GM19372 (cell line): ENCODE data around the gene CDH18.

ENCODE experiments used
- ATAC-seq: cut with Tn5 transposase; IDR thresholded peaks from one replicate; pipeline ENCODE4 v1.9.1; 2021; ENCODE audit warnings: mild to moderate bottlenecking, low read depth, moderate library complexity; ENCODE audit not compliant: unreplicated experiment

CDH18 gene

DNA sequence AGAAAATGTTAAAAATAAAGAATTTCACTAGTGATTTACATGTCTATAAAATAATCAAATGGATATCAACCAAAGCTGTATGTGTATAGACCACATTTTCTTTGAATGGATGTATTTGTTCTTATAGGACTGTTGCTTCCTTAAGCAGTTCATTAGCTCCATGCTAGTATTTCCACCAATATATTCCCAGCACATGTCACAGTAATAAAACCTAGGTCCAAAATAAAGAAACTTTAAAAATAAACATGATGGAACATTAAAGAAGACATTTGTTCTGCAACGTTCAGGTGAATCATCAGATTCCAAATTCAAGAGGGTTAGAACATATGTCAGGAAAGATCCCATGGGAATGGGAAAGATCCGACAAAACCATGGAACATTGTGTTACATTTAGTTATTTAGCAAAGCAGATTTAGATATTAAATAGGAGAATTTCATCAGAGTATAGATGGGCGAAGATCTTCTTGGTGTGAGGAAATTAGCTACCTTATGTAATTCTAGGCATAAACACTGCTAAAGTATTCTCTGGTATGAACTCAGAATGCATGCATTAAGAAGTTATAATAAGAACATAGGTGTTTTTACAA lies 490.7 kb downstream of the CDH18 start:
- no peak for ATAC-seq

DNA sequence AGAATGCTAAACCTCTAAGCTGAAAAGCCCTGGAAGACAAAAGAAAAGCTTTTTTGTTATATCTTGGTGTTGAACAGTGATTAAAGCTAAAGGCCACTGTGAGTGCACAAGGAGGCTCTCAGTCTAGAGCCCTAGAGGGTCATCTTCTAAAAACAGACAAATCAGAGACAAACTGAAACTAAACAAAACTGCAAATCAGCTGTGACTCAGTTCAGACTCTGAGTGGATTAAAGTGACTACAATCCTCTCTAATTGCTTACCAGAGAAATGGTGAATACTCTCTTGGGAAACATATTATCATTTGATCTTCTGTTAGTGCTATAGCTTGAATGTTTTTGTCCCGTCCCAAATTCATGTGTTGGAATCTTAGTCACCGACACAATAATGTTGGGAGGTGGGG lies 491.9 kb downstream of the CDH18 start:
- no peak for ATAC-seq

DNA sequence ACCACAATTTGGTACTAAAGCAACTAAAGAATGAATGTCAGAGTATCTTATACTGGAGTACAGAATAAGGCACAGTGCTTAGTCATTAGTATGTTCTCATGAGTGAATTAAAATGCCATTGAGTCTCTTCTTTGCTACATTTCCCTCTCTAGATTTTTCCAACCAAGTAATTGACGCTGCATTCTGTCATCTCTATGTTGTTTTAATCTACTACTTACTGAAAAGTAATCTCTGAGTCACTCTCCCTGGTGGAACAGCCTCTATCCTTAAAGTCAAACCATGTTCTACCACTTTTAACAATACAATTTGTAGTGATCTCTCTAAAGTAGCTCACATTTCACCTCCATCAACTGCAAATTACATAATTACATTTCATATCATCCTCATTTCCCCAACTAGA lies 495.1 kb downstream of the CDH18 start:
- no peak for ATAC-seq

GRCh38 chr5:19488786-19489185 lies 499.2 kb downstream of the CDH18 start:
- ATAC-seq: no peak

- ATAC-seq: no peak
These were observed 500.5 kb downstream of the CDH18 start for GRCh38 chr5:19487480-19487879.

GRCh38 chr5:19479562-19479961 lies 508.4 kb downstream of the CDH18 start:
- no peak for ATAC-seq

DNA sequence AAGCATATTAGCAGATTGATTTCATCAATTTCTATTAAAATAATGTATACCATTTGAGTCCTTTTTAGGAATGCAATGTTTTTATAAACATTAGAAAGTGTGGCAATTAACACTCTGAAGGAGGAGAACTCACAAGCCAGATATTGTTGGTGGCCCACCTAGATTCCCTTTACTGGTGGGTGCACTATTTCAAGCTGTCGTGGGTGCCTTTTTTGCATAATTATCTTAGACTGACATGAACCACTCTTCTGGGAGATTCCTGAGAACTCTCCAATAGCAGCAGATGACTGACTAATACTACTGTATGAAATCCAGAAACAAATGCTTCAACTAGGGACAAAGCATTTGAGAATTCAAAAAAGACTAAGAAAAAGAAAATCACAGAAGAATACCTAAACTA lies 526.0 kb downstream of the CDH18 start:
- no peak for ATAC-seq

DNA sequence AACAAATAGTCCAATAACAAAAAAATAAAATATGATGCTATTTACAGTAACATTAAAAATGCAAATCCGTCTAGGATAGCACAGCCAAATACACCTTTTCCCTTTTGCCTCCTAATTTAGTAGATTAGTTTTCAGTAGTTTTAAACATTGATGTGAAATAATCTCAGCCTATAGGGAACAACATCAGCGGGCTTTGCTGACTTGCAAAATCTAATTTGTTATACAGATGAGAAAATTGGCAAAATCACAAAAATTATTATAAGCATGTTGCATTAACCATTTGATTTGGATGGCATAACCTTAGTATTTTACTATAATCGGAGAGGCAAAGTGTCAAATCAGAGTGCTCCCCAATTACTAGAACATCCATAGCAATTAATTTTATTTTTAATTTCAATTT lies 563.5 kb downstream of the CDH18 start:
- ATAC-seq: no peak
